ENCODE results near the gene PIK3C2B.

Gene PIK3C2B

DNA sequence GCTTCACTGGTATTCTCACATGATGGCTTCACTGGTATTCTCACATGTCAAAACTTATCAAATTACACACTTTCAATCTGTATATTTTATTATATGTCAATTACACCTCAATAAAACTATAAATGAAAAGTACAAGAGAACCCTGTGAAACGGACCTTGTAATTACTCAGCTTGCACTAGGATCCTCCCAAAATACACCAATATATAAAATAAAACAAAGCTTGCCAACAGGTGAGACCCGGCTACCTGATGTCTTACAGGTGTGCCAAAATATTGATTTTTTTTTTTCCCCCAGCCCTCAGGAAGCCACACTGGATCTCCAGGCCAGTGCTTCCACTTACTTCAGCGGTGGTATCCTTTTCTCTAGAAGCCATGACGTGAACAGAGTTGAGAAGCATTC is 22.9 kb downstream of the PIK3C2B start:
- in situ Hi-C loops (cut with HindIII; ENCODE audit: low sequenced_read_pairs): no loop called here
- DNase-seq (ENCODE audit: low read depth, low spot score): no peak
- no peak for TF ChIP-seq CTCF (IDR thresholded peaks at IDR 0.05; ENCODE audit: low read depth, low read length)

DNA sequence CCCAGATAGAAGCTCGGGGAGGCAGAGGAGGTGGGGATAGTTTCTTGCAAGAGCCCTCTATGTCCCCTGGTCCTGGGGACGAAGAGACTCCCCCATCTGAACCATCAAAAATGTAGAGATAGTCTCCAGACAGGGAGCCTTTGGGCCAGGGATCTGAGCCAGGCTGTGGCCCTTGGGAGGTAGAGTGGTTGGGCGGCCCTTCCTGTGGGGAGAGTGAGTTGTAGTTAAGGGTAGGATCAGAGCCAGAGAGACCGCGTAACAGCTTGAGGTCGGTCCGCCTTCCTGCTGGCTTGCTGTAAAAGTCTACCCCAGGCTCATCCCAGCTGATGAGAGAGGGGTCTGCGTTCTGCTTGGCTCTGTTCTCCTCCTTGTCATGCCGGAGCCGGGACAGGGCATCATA is 25.3 kb downstream of the PIK3C2B start:
- in situ Hi-C loops (cut with HindIII; ENCODE audit: low sequenced_read_pairs): no loop called here
- DNase-seq (ENCODE audit: low read depth, low spot score): no peak
- H3K4me3 ChIP-seq (ENCODE audit: low read depth, low read length): no peak overlapping the region
- TF ChIP-seq CTCF (IDR thresholded peaks at IDR 0.05; ENCODE audit: low read depth, low read length): no peak

More for the DNA sequence above, 22.9 kb downstream of the PIK3C2B start:
- no peak overlapping the region for H3K4me3 ChIP-seq (ENCODE audit: low read depth, low read length)

DNA sequence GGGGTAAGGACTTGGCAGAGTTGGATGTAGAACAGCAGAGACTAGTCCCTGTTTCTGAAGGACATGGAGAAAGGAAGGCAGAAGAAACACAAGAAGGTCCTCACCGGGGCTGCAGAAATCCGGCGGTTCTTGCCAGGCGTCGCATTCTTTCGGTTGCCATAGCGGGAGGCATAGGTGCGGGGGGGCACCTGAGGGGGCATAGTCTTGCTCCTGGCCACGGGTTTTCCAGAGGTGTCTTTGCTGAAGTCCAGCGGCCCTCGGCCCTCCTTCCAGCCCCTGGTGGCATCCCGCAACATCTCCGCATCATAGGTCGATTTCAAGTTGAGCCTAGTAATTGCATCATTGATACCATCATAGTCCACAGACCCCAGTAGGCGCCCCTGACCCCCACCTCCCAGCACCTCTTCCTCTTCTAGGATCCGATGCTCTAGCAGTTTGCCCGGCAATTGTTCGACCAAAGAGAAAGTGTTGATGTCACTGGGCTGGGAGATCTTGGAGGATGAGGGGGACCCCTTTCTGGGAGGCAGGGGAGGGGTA is 25.8 kb downstream of the PIK3C2B start:
- in situ Hi-C loops (cut with HindIII; ENCODE audit: low sequenced_read_pairs): no loop called here
- H3K4me3 ChIP-seq (ENCODE audit: low read depth, low read length): no peak overlapping the region
- DNase-seq (ENCODE audit: low read depth, low spot score): no peak
- TF ChIP-seq CTCF (IDR thresholded peaks at IDR 0.05; ENCODE audit: low read depth, low read length): no peak

GRCh38 chr1:204468206-204468605 is 26.4 kb downstream of the PIK3C2B start:
- H3K4me3 ChIP-seq (ENCODE audit: low read depth, low read length): no peak overlapping the region
- no peak for DNase-seq (ENCODE audit: low read depth, low spot score)
- TF ChIP-seq CTCF (IDR thresholded peaks at IDR 0.05; ENCODE audit: low read depth, low read length): no peak
- in situ Hi-C loops (cut with HindIII; ENCODE audit: low sequenced_read_pairs): no loop called here

DNA sequence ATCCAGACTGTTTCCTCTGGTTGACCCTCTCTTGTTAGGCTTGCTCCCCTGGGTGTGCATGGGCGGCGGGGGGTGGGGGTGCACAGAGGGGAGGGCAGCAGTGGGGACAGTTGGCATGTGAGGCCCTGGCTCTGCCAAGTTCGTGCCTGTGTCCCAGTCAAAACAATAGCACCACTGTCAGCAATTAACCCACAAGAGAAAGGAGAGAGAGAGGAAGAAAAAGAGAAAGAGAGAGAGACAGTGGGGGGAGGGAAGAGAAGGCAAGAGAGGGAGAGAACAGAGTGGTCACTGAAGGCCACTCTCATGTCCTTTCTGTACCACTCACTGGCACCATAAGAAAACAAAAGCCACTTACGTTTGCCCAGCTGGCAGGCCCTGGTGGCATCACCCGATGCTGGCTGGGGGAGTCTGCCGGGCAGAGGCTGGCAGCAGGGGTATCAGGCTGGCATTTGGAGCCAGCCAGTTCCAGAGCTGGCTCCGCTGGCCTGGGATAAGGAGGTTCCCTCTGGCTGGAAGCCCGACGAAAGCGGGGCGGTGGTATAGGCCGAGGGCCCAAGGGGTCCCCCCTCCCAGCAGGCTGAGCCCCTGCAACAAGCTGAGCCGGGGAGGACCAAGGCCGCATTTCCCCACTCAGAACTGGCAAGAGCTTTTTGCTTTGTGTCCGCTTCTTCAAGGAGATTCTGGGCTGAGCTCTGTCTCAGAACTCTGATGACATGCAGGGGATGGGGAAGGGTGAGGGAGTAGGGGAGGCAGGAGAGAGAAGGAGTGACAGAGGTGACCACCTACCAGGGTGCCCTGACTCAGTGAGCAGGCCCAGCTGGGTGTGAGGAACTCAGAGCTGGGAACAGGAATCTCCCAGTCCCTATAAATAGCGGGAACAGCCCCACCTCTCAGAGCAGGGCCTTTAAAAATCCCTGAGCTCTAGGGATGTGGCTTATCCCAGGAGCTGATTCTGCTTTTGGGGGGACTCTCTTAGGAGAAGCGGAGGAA is 27.9 kb downstream of the PIK3C2B start:
- no peak overlapping the region for H3K4me3 ChIP-seq (ENCODE audit: low read depth, low read length)
- DNase-seq (ENCODE audit: low read depth, low spot score): no peak
- no peak for TF ChIP-seq CTCF (IDR thresholded peaks at IDR 0.05; ENCODE audit: low read depth, low read length)
- in situ Hi-C loops (cut with HindIII; ENCODE audit: low sequenced_read_pairs): no loop called here

- in situ Hi-C loops (cut with HindIII; ENCODE audit: low sequenced_read_pairs): no loop called here
- no peak overlapping the region for H3K4me3 ChIP-seq (ENCODE audit: low read depth, low read length)
- no peak for DNase-seq (ENCODE audit: low read depth, low spot score)
- no peak for TF ChIP-seq CTCF (IDR thresholded peaks at IDR 0.05; ENCODE audit: low read depth, low read length)
Observed at GRCh38 chr1:204465546-204466415, 28.8 kb downstream of the PIK3C2B start.
